Neural progenitor cell (in vitro differentiated cells): ENCODE measurements around the gene IFT122. TPM values are rescaled to one million over a fixed set of nuclear protein-coding genes. Genes with fewer than 3 reads are reported as not detected.

Experiments used
- DNase-seq: peaks from one replicate; pipeline ENCODE4 v3.0.0-alpha.2; 2016; ENCODE audit warnings: low spot score
- H2AFZ ChIP-seq: fragments of 200-600 bp; sonication (generic); replicated peaks from 2 replicates; pipeline ENCODE4 v1.6.1; 2016; ENCODE audit warnings: antibody characterized with exemption
- H3F3A ChIP-seq: fragments of 200-600 bp; sonication (generic); 2 replicates; pipeline ENCODE4 v1.6.1; 2016; ENCODE audit warnings: antibody characterized with exemption, low read depth
- H3K27ac ChIP-seq: fragments of 200-600 bp; sonication (generic); 2 replicates; pipeline ENCODE4 v1.5.1; 2016; ENCODE audit warnings: mild to moderate bottlenecking
- H3K27me3 ChIP-seq: fragments of 200-600 bp; sonication (generic); 2 replicates; pipeline ENCODE4 v1.6.1; 2016; ENCODE audit warnings: mild to moderate bottlenecking, moderate library complexity
- H3K36me3 ChIP-seq: fragments of 200-600 bp; sonication (generic); 2 replicates; pipeline ENCODE4 v1.5.1; 2016
- H3K4me1 ChIP-seq: fragments of 200-600 bp; sonication (generic); 2 replicates; pipeline ENCODE4 v1.6.1; 2016; ENCODE audit warnings: mixed run types
- H3K4me2 ChIP-seq: fragments of 200-600 bp; sonication (generic); 2 replicates; pipeline ENCODE4 v1.6.1; 2016
- H3K4me3 ChIP-seq: fragments of 200-600 bp; sonication (generic); 2 replicates; pipeline ENCODE4 v1.5.1; 2016
- H3K79me2 ChIP-seq: fragments of 200-600 bp; sonication (generic); 2 replicates; pipeline ENCODE4 v1.6.1; 2016; ENCODE audit warnings: low read depth
- H3K9ac ChIP-seq: fragments of 200-600 bp; sonication (generic); 2 replicates; pipeline ENCODE4 v1.6.1; 2016
- H3K9me3 ChIP-seq: fragments of 200-600 bp; sonication (generic); 2 replicates; pipeline ENCODE4 v1.5.1; 2016; ENCODE audit warnings: low read depth
- H4K20me1 ChIP-seq: fragments of 200-600 bp; sonication (generic); 2 replicates; pipeline ENCODE4 v1.6.1; 2016; ENCODE audit warnings: low read depth
- H3K27ac Mint-ChIP-seq: 3 replicates; pipeline ENCODE4 v1.8.0; 2021; ENCODE audit warnings: mixed read lengths
- H3K27me3 Mint-ChIP-seq: 2 replicates; pipeline ENCODE4 v1.8.0; 2022; ENCODE audit warnings: low read depth, mild to moderate bottlenecking, inconsistent platforms, moderate library complexity, mixed read lengths; ENCODE audit not compliant: insufficient read depth
- H3K36me3 Mint-ChIP-seq: 3 replicates; pipeline ENCODE4 v1.8.0; 2021; ENCODE audit warnings: mixed read lengths
- H3K4me1 Mint-ChIP-seq: 3 replicates; pipeline ENCODE4 v1.8.0; 2021; ENCODE audit warnings: mixed read lengths
- H3K4me3 Mint-ChIP-seq: 3 replicates; pipeline ENCODE4 v1.8.0; 2021; ENCODE audit warnings: mild to moderate bottlenecking, moderate library complexity, mixed read lengths
- H3K9me3 Mint-ChIP-seq: 3 replicates; pipeline ENCODE4 v1.8.0; 2020; ENCODE audit warnings: mixed read lengths
- EZH2 ChIP-seq: fragments of 200-600 bp; sonication (generic); IDR thresholded peaks from 2 replicates; pipeline ENCODE4 v1.6.1; 2017; ENCODE audit warnings: antibody characterized with exemption, mild to moderate bottlenecking, moderate library complexity
- EZH2phosphoT487 ChIP-seq: fragments of 200-600 bp; sonication (generic); IDR thresholded peaks from 2 replicates; pipeline ENCODE4 v1.6.1; 2017; ENCODE audit warnings: antibody characterized with exemption
- total RNA-seq: library from RNA; depleted of rRNA; stranded (reverse); fragments of >200 nt; gene quantifications from 2 replicates; pipeline ENCODE4 v1.2.3, GENCODE V29; 2015; ENCODE audit warnings: low replicate concordance
- TF ChIP-seq, protein P1 (sequence below): fragments of 200-600 bp; sonication (generic); IDR thresholded peaks from 2 replicates; pipeline ENCODE4 v1.5.1; 2017; ENCODE audit warnings: antibody characterized with exemption, mild to moderate bottlenecking

The IFT122 gene
- total RNA-seq, 1 donor from 2014 or later = 48.0 TPM

DNA sequence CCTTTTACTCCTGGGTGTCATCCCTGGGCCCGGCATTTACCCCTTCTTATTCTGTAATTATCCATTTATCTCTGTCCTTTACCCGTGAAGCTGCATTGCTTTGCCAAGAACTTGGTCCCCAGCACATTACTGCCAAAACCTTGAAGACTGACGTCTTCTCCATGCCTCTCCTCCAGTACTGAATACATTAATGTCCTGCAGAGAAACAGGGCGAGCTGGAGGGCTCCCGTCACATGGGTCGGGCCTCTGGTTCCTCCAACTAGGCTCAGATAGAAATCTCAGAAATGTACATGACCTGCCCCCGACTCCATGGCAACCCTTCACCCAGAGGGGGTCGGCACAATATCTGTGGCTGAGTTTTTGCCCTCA, 12.0 kb upstream of the IFT122 start:
- H3K4me1 Mint-ChIP-seq = peaks cover 45% of the 10 kb centered on the region
- peaks cover 3% of the 10 kb centered on the region for H3K36me3 ChIP-seq

DNA sequence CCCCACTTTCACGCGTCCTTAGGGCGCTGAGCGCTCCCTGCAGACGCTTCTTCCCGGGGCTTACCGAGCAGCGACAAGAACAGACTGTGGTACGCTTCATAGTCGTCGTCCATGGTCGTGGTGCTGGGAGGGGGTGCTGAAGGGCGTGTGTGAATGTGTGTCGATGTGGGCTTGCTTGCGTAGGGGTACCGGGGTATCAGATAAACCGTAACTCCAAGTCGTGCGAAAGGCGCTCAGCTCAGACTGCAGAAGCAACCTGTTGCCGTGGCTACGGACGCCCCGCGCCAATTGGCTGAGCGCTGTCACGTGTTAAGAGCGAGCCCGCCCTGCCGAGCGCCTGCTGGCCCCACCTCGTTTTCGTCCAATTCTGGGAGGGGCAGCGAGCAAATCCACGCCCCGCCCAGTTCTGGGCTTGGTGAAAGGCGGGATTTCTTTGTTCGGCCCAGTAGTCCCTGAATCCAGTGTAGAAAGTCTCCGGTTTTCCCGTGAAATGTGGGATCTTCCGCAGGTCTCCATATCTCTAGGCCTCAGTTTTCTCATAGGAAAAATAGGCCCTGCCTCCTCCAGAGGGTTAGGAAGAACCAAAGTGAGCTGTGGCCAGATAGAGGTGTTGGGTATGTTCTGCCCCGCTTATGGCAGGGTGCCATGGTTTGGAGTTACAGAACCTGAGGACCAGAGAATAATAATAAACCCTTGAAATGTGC, 11.5 kb upstream of the IFT122 start, which contains the start of gene EFCAB12:
EFCAB12 (minus strand) TSS at position 261 of the 704 bp plus-strand sequence; CDS start at position 113, 148 bp downstream.
- H3K36me3 ChIP-seq = peaks cover 7% of the 10 kb centered on the region
- peaks cover 16% of the 10 kb centered on the region for H3K27me3 Mint-ChIP-seq
- no peak for TF ChIP-seq EZH2phosphoT487
- TF ChIP-seq EZH2 = no peak
- H3K27me3 ChIP-seq = peaks cover 14% of the 10 kb centered on the region
- H3K36me3 Mint-ChIP-seq = peaks cover 13% of the 10 kb centered on the region
- H4K20me1 ChIP-seq = no peaks in the 10 kb centered on the region
- H3K79me2 ChIP-seq = no peaks in the 10 kb centered on the region
- H3K4me1 ChIP-seq = peaks cover 26% of the 10 kb centered on the region
- peak within 1 kb of the TSS; percentile 92 for H3K4me2 ChIP-seq
- H3K27ac ChIP-seq = no peak within 1 kb of the TSS
- H3K27ac Mint-ChIP-seq = peak within 1 kb of the TSS; percentile 95
- peaks cover 45% of the 10 kb centered on the region for H3K4me1 Mint-ChIP-seq
- H3K4me3 ChIP-seq = peak within 1 kb of the TSS; percentile 60
- H2AFZ ChIP-seq = peak within 1 kb of the TSS; percentile 45
- H3K9me3 Mint-ChIP-seq = no peaks in the 10 kb centered on the region
- H3K4me3 Mint-ChIP-seq = peak within 1 kb of the TSS; percentile 88
- H3K9ac ChIP-seq = no peak within 1 kb of the TSS
- H3K9me3 ChIP-seq = no peaks in the 10 kb centered on the region
- DNase-seq = peak; percentile 97
- H3F3A ChIP-seq = peaks cover 39% of the 10 kb centered on the region

More for the DNA sequence above, 12.0 kb upstream of the IFT122 start:
- H3K4me1 ChIP-seq = peaks cover 26% of the 10 kb centered on the region
- no peaks in the 10 kb centered on the region for H3K9me3 Mint-ChIP-seq
- no peaks in the 10 kb centered on the region for H3K9me3 ChIP-seq
- H2AFZ ChIP-seq = peak overlapping the region; percentile 34
- DNase-seq = no peak
- H3K4me3 ChIP-seq = peak overlapping the region; percentile 60
- no peak overlapping the region for H3K9ac ChIP-seq
- H3K27me3 ChIP-seq = peaks cover 14% of the 10 kb centered on the region
- TF ChIP-seq EZH2 (no peak), EZH2phosphoT487 (no peak)
- TF ChIP-seq, protein P1, sequence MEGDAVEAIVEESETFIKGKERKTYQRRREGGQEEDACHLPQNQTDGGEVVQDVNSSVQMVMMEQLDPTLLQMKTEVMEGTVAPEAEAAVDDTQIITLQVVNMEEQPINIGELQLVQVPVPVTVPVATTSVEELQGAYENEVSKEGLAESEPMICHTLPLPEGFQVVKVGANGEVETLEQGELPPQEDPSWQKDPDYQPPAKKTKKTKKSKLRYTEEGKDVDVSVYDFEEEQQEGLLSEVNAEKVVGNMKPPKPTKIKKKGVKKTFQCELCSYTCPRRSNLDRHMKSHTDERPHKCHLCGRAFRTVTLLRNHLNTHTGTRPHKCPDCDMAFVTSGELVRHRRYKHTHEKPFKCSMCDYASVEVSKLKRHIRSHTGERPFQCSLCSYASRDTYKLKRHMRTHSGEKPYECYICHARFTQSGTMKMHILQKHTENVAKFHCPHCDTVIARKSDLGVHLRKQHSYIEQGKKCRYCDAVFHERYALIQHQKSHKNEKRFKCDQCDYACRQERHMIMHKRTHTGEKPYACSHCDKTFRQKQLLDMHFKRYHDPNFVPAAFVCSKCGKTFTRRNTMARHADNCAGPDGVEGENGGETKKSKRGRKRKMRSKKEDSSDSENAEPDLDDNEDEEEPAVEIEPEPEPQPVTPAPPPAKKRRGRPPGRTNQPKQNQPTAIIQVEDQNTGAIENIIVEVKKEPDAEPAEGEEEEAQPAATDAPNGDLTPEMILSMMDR = no peak
- peaks cover 16% of the 10 kb centered on the region for H3K27me3 Mint-ChIP-seq
- peaks cover 39% of the 10 kb centered on the region for H3F3A ChIP-seq
- peaks cover 10% of the 10 kb centered on the region for H3K36me3 Mint-ChIP-seq
- H3K79me2 ChIP-seq = no peaks in the 10 kb centered on the region
- H3K27ac ChIP-seq = no peak overlapping the region
- peak overlapping the region; percentile 88 for H3K4me3 Mint-ChIP-seq
- H3K27ac Mint-ChIP-seq = no peak overlapping the region
- H3K4me2 ChIP-seq = peak overlapping the region; percentile 92
- H4K20me1 ChIP-seq = no peaks in the 10 kb centered on the region

DNA sequence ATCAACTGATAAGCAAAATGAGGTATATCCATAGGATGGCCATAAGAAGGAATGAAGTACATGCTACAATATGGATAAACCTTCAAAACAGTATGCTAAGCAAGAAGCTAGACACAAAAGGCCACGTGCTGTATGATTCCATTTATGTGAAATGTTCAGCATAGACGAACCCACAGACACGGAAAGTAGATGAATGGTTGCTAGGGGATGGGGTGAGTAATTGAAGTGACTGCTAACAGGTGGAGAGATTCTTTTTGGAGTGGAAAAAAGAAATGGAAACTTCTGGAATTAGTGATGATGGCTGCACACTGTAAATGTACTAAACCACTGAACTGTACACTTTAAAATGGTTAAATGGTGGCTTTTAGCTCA, 11.0 kb upstream of the IFT122 start:
- Histone ChIP-seq H3F3A (peaks cover 39% of the 10 kb centered on the region), H3K9ac (no peak overlapping the region), H3K27me3 (peaks cover 14% of the 10 kb centered on the region), H3K9me3 (no peaks in the 10 kb centered on the region), H3K27ac (no peak overlapping the region), H3K36me3 (peaks cover 12% of the 10 kb centered on the region), H3K4me2 (peak overlapping the region; percentile 92), H3K79me2 (no peaks in the 10 kb centered on the region), H3K4me1 (peaks cover 26% of the 10 kb centered on the region), H2AFZ (peak overlapping the region; percentile 45), H4K20me1 (no peaks in the 10 kb centered on the region), H3K4me3 (no peak overlapping the region)
- TF ChIP-seq, protein P1 = no peak
- TF ChIP-seq EZH2phosphoT487 = no peak
- no peak for TF ChIP-seq EZH2
- no peaks in the 10 kb centered on the region for H3K9me3 Mint-ChIP-seq
- H3K27ac Mint-ChIP-seq = peak overlapping the region; percentile 95
- peaks cover 40% of the 10 kb centered on the region for H3K4me1 Mint-ChIP-seq
- peak overlapping the region; percentile 88 for H3K4me3 Mint-ChIP-seq
- no peak for DNase-seq
- peaks cover 18% of the 10 kb centered on the region for H3K36me3 Mint-ChIP-seq
- peaks cover 12% of the 10 kb centered on the region for H3K27me3 Mint-ChIP-seq

DNA sequence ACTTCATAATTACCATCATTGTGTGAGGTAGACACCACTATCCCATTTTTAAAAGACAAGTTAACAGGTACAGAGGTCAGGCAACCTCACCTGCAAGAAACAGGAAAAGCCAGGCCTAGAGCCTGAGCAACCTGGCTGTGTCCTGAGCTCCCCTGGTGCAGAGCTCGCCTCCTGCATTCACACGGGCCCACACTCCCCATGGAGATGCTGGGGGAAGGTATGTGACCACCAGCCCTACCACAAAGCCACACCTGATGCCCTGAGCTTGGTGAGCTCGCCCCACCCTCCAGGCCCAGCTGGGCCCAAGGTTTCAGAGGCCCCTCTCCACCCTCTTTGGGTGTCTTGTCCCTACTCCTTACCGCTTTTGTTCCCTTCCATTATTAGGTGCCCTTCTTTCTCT, 10.4 kb upstream of the IFT122 start:
- Histone ChIP-seq H2AFZ (no peak overlapping the region), H3K4me2 (no peak overlapping the region), H3K4me3 (no peak overlapping the region), H3K79me2 (no peaks in the 10 kb centered on the region), H4K20me1 (no peaks in the 10 kb centered on the region), H3K27me3 (peaks cover 14% of the 10 kb centered on the region), H3F3A (peaks cover 39% of the 10 kb centered on the region), H3K36me3 (peaks cover 16% of the 10 kb centered on the region), H3K4me1 (peaks cover 21% of the 10 kb centered on the region), H3K27ac (peak overlapping the region; percentile 23), H3K9me3 (no peaks in the 10 kb centered on the region), H3K9ac (no peak overlapping the region)
- TF ChIP-seq EZH2 = no peak
- TF ChIP-seq, protein P1 = no peak
- no peak for DNase-seq
- no peak overlapping the region for H3K27ac Mint-ChIP-seq
- H3K9me3 Mint-ChIP-seq = no peaks in the 10 kb centered on the region
- H3K4me1 Mint-ChIP-seq = peaks cover 35% of the 10 kb centered on the region
- H3K4me3 Mint-ChIP-seq = peak overlapping the region; percentile 52
- peaks cover 12% of the 10 kb centered on the region for H3K27me3 Mint-ChIP-seq
- peaks cover 20% of the 10 kb centered on the region for H3K36me3 Mint-ChIP-seq
